A549 (cell line): ENCODE measurements around the gene ELMOD1.

Experiments
- BHLHE40 ChIP-seq: IDR thresholded peaks from 2 replicates; pipeline ENCODE4 v1.6.1; 2012; ENCODE audit warnings: low read depth, low read length, inconsistent platforms
- CTCF ChIP-seq: fragments of >200 bp; sonication (Bioruptor Twin); formaldehyde crosslinking; IDR thresholded peaks from 3 replicates; pipeline ENCODE4 v1.5.1; 2016
- E2F6 ChIP-seq: IDR thresholded peaks from 2 replicates; pipeline ENCODE4 v1.6.1; 2012; ENCODE audit warnings: low read depth, borderline replicate concordance
- KDM1A ChIP-seq: fragments of 200-600 bp; sonication (generic); IDR thresholded peaks from 2 replicates; pipeline ENCODE4 v1.6.1; 2016; ENCODE audit warnings: low read depth, mild to moderate bottlenecking
- MAX ChIP-seq: IDR thresholded peaks from 2 replicates; pipeline ENCODE4 v1.6.1; 2012
- MYC ChIP-seq: IDR thresholded peaks from 2 replicates; pipeline ENCODE4 v1.6.1; 2012; ENCODE audit warnings: mild to moderate bottlenecking, inconsistent platforms, low read length, improper control_type of control experiment, borderline replicate concordance
- POLR2A ChIP-seq: IDR thresholded peaks from 2 replicates; pipeline ENCODE4 v1.6.1; 2012; ENCODE audit warnings: mild to moderate bottlenecking, low read length
- RARB ChIP-seq: fragments of 250-450 bp; sonication (Bioruptor Pico); IDR thresholded peaks from 2 replicates; pipeline ENCODE4 v1.8.0; 2021; ENCODE audit warnings: mild to moderate bottlenecking, moderate library complexity

DNA sequence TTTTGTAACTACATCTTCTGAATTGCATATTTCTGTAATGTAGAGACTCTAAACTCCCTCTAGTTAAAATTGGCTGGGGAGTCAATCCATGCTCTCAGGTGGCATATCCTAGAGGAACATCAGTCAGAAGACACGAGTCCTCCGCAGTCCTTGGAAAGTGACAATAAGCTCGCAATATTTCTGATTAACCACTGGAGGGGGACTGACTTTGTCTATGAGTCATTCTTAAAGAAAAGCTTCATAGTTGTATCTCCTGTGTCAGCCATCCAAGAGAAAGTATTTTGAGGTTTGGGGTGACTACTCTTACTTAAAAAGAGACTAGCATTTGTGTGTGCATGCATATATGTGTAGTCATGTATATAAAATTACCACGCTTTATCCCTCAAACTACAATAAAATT lies 60.7 kb downstream of the ELMOD1 start:
- no peak for TF ChIP-seq MAX
- TF ChIP-seq CTCF = no peak
- TF ChIP-seq POLR2A = no peak
- no peak for TF ChIP-seq RARB (CRISPR knock-in tag)
- TF ChIP-seq E2F6 = no peak
- TF ChIP-seq MYC = no peak
- TF ChIP-seq BHLHE40 = no peak
- TF ChIP-seq KDM1A = no peak
